Ovary (tissue), 9 donors: Measurements from ENCODE around the gene CROCC2. TPM values are rescaled to one million over a fixed set of nuclear protein-coding genes. Genes with fewer than 3 reads are reported as not detected.
A peak's percentile ranks its signal among the peaks of the same experiment; 100 is the strongest.

Experiments used
- DNase-seq, 5 donors: peaks; one replicate each; pipeline ENCODE4 v3.0.0-alpha.2; 2019 to 2020
- H3K27ac ChIP-seq, 2 donors: fragments of 200-600 bp; one replicate each; pipeline versions ENCODE4 v1.5.1 to v1.8.0; 2019 to 2022
- H3K27me3 ChIP-seq: fragments of 200-600 bp; one replicate; pipeline ENCODE4 v1.8.0; 2022
- H3K36me3 ChIP-seq: fragments of 200-600 bp; sonication (generic); one replicate; pipeline ENCODE4 v1.5.1; 2019
- H3K4me1 ChIP-seq: one replicate; pipeline ENCODE4 v1.8.1; 2013; ENCODE audit warnings: mild to moderate bottlenecking, moderate library complexity; ENCODE audit not compliant: insufficient read depth
- H3K4me3 ChIP-seq: fragments of 200-600 bp; sonication (generic); one replicate; pipeline ENCODE4 v1.5.1; 2017
- H3K9me3 ChIP-seq, 2 donors: fragments of 200-600 bp in 1 of 2; sonication (generic) in 1 of 2; one replicate each; pipeline versions ENCODE4 v1.5.1 to v1.8.1; 2013 to 2019; ENCODE audit warnings: mild to moderate bottlenecking in 1 of 2, moderate library complexity in 1 of 2
- CTCF ChIP-seq, 3 donors: fragments of 450-650 bp in 2 of 3; fragments of 200-600 bp in 1 of 3; IDR thresholded peaks; one replicate each; pipeline versions ENCODE4 v1.5.1 to v1.8.0; 2016 to 2022; ENCODE audit warnings: antibody characterized with exemption in 3 of 3, mild to moderate bottlenecking in 1 of 3
- EP300 ChIP-seq: sonication (generic); formaldehyde crosslinking; IDR thresholded peaks from one replicate; pipeline ENCODE4 v1.6.1; 2017; ENCODE audit warnings: antibody characterized with exemption
- POLR2A ChIP-seq: fragments of 450-650 bp; IDR thresholded peaks from one replicate; pipeline ENCODE4 v1.6.1; 2017; ENCODE audit warnings: antibody characterized with exemption, mild to moderate bottlenecking, moderate library complexity
- WGBS, 3 donors: extraction: QIAGEN DNeasy Blood & Tissue Kit in 1 of 3; methylation state at CpG; one replicate each; pipeline versions ENCODE4 v1.1.5 to v1.1.7; 2013 to 2017; 5-methylcytosine and 5-hydroxymethylcytosine counted together
- intact Hi-C, 4 donors: fragments of 100-400 bp; cut with DNase I; formaldehyde crosslinking; loops; one replicate each; pipeline versions ENCODE4 v1.11.0 to v1.15.1; 2022 to 2023
- polyA plus RNA-seq, 2 donors: library from polyadenylated mRNA; stranded (reverse); fragments of 200-250 nt in 1 of 2; fragments of 350-450 nt in 1 of 2; fragmentation: Illumina TruSeq in 1 of 2; extraction: RNeasy Lipid Tissue Mini Kit (QIAGEN cat#74804) in 1 of 2; gene quantifications; one replicate each; pipeline ENCODE4 v1.2.3, GENCODE V29; 2013 to 2014
- total RNA-seq, 7 donors: library from RNA; depleted of rRNA in 2 of 7; stranded (reverse); fragments of >200 nt in 2 of 7; fragmentation: NEBNext Ultra II Directional in 3 of 7; extraction: Animal tissue kit (Norgen Biotek cat#: 25700) in 3 of 7; gene quantifications; one replicate each; pipeline versions ENCODE4 v1.1.0 to v1.2.4, GENCODE V29; 2016 to 2023
- donor health status: DM: no; HTN: no; CAD: no; lungs with moderate emphysema.
- donor health status: DM: no; HTN: no; CAD: no.
- donor health status: Bipolar disorder and iron deficiency.
- donor health status: DM: yes; HTN: yes; CAD: no.
- donor health status: DM: no; HTN: no; CAD: no.
- donor health status: DM: yes; HTN: yes; CAD: no.

CROCC2 gene
- total and polyA plus RNA-seq, 9 donors: 0.15 to 6.1 (median 1.5) TPM; not detected in 1

- Histone ChIP-seq H3K4me3 (no peak overlapping the region), H3K27me3 (no peaks in the 10 kb centered on the region), H3K4me1 (peaks cover 33% of the 10 kb centered on the region), H3K36me3 (no peaks in the 10 kb centered on the region), H3K27ac (no peak overlapping the region), H3K9me3 (no peaks in the 10 kb centered on the region)
- DNase-seq: peak; percentile 61 to 78 (median 74)
- no peak for TF ChIP-seq POLR2A
- TF ChIP-seq EP300: no peak
- TF ChIP-seq CTCF (IDR thresholded peaks at IDR 0.05): no peak
- WGBS, 3 donors: 6 to 13% (median 7%) methylated on average over 21 to 24 of the region's 24 CpGs
- intact Hi-C loops: loop anchor here in 2 of 4 donors (5.0 to 10.0 kb wide), 3 partner anchors 41 to 81 kb away; partner anchors contain the start of gene SNED1 (in 2 of the 2)
Measured at GRCh38 chr2:240916571-240917008, 10.5 kb downstream of the CROCC2 start.

GRCh38 chr2:240917009-240917683, 11.0 kb downstream of the CROCC2 start:
- no peak for TF ChIP-seq EP300
- TF ChIP-seq POLR2A: no peak
- no peak for TF ChIP-seq CTCF (IDR thresholded peaks at IDR 0.05)
- H3K27me3 ChIP-seq: no peaks in the 10 kb centered on the region
- intact Hi-C loops: loop anchor here in 2 of 4 donors (5.0 to 10.0 kb wide), 3 partner anchors 40 to 80 kb away; partner anchors contain the start of gene SNED1 (in 2 of the 2)
- WGBS, 3 donors: 86 to 91% (median 88%) methylated on average over 18 to 20 of the region's 20 CpGs
- no peaks in the 10 kb centered on the region for H3K9me3 ChIP-seq
- peaks cover 39% of the 10 kb centered on the region for H3K4me1 ChIP-seq
- no peak overlapping the region for H3K27ac ChIP-seq
- no peaks in the 10 kb centered on the region for H3K36me3 ChIP-seq
- no peak overlapping the region for H3K4me3 ChIP-seq
- peak in 4 of 5 donors; percentile 15 to 46 (median 34) for DNase-seq

- peaks cover 39% of the 10 kb centered on the region for H3K4me1 ChIP-seq
- 88 to 95% (median 90%) methylated on average over 10 of the region's 10 CpGs for WGBS, 3 donors
- no peaks in the 10 kb centered on the region for H3K27me3 ChIP-seq
- H3K4me3 ChIP-seq: no peak overlapping the region
- no peak overlapping the region for H3K27ac ChIP-seq
- H3K36me3 ChIP-seq: no peaks in the 10 kb centered on the region
- peak in 4 of 5 donors; percentile 20 to 44 (median 34) for DNase-seq
- intact Hi-C loops: loop anchor here in 2 of 4 donors (5.0 to 10.0 kb wide), 3 partner anchors 40 to 80 kb away; partner anchors contain the start of gene SNED1 (in 2 of the 2)
- no peak for TF ChIP-seq CTCF (IDR thresholded peaks at IDR 0.05)
- TF ChIP-seq POLR2A: no peak
- TF ChIP-seq EP300: no peak
- no peaks in the 10 kb centered on the region for H3K9me3 ChIP-seq
Measured at GRCh38 chr2:240917684-240918257, 11.6 kb downstream of the CROCC2 start.

GRCh38 chr2:240918258-240919091, 12.3 kb downstream of the CROCC2 start:
- Histone ChIP-seq H3K27ac (no peak overlapping the region), H3K9me3 (no peaks in the 10 kb centered on the region), H3K4me3 (no peak overlapping the region), H3K4me1 (peaks cover 35% of the 10 kb centered on the region), H3K27me3 (no peaks in the 10 kb centered on the region), H3K36me3 (no peaks in the 10 kb centered on the region)
- TF ChIP-seq EP300 (no peak), CTCF (IDR thresholded peaks at IDR 0.05) (no peak), POLR2A (no peak)
- 92 to 95% (median 95%) methylated on average over 26 to 36 of the region's 36 CpGs for WGBS, 3 donors
- DNase-seq: peak; percentile 11 to 34 (median 24)
- intact Hi-C loops: loop anchor here in 2 of 4 donors (5.0 to 10.0 kb wide), 3 partner anchors 39 to 79 kb away; partner anchors contain the start of gene SNED1 (in 2 of the 2)
